Epithelial cell of esophagus (primary cell): ENCODE results near the gene NFE2L1.

Source experiments
- DNase-seq: peaks from one replicate; pipeline ENCODE4 v3.0.0; 2010; ENCODE audit warnings: low read depth
- H3K4me3 ChIP-seq: 2 replicates; pipeline ENCODE4 v1.5.1; 2011; ENCODE audit warnings: mild to moderate bottlenecking, low read length, control low read depth
- CTCF ChIP-seq: IDR thresholded peaks from 2 replicates; pipeline ENCODE4 v1.5.1; 2011; ENCODE audit warnings: low read depth, mild to moderate bottlenecking, low read length, control low read depth, inconsistent platforms; ENCODE audit not compliant: insufficient read depth; ENCODE audit errors: missing control alignments

The NFE2L1 gene

GRCh38 chr17:48037838-48038323 is 10.3 kb upstream of the NFE2L1 start:
- H3K4me3 ChIP-seq, result peak overlapping the region; percentile 11
- no peak for DNase-seq
- no peak for TF ChIP-seq CTCF

- no peak overlapping the region for H3K4me3 ChIP-seq
- no peak for DNase-seq
- TF ChIP-seq CTCF, result no peak
These were observed 9.5 kb upstream of the NFE2L1 start for GRCh38 chr17:48038687-48039086.

GRCh38 chr17:48043176-48043575 is 5.0 kb upstream of the NFE2L1 start:
- DNase-seq, result peak; percentile 65
- no peak overlapping the region for H3K4me3 ChIP-seq
- TF ChIP-seq CTCF, result no peak

GRCh38 chr17:48044851-48045250 is 3.3 kb upstream of the NFE2L1 start:
- TF ChIP-seq CTCF, result no peak
- no peak for DNase-seq
- H3K4me3 ChIP-seq, result no peak overlapping the region

- DNase-seq, result peak; percentile 90
- no peak overlapping the region for H3K4me3 ChIP-seq
- no peak for TF ChIP-seq CTCF
These were observed 2.7 kb upstream of the NFE2L1 start for GRCh38 chr17:48045316-48046001.

GRCh38 chr17:48046296-48046695 is 1.9 kb upstream of the NFE2L1 start:
- peak overlapping the region; percentile 88 for H3K4me3 ChIP-seq
- no peak for TF ChIP-seq CTCF
- no peak for DNase-seq

GRCh38 chr17:48047113-48047740 is 932 bp upstream of the NFE2L1 start:
- DNase-seq, result no peak
- no peak for TF ChIP-seq CTCF
- peak overlapping the region; percentile 88 for H3K4me3 ChIP-seq
